ENCODE measurements around the gene FGF21. TPM values are rescaled to one million over a fixed set of nuclear protein-coding genes. Genes with fewer than 3 reads are reported as not detected.

The FGF21 gene
- total RNA-seq, 4 donors from 2014 or later, result not detected

DNA sequence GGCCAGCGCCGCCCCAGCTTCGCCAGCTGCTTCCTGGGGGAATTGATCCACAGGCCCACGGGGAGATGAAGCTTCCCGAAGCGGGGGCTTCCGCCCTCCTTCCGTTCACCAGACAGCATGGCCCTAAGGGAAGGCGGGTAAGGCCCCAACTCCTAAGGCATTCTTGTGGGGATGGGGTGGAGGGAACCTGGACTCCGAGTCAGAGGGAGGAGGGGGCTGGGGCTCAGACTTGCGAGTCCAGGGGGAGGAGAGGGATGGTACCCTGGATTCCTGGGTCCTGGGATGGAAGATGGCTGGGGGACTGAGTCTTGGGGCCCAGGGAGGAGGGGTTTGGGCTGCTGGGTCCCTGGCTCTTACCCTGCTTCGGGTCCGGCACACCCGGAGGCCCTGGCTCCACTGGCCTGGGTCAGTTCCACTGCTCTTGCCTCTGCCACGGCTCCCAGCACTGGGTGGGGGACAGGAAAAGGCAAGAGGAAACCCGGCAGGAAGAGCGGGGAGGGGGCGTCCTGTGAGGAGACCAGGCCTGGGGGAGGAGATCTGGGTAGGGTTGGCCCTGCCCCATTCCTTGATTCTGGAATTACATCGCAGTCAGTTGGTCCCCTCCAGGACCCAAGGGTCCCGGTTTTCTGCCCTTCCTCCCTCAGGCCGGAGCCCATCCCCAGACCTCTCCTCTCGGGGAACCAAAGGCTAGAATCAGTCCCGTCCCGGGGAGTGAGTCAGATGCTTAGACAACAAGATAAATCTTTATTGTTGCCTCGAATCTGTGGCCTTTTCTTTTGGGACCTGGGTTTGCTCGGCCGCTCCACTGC lies 15.0 kb upstream of the FGF21 start, which contains the start of gene RASIP1:
Gene RASIP1, minus strand, starts transcription at position 447 of the 809 bp plus-strand sequence. Its CDS starts 328 bp downstream, at position 119.
- DNase-seq (ENCODE audit: low spot score), result no peak
- TF ChIP-seq, protein P1, sequence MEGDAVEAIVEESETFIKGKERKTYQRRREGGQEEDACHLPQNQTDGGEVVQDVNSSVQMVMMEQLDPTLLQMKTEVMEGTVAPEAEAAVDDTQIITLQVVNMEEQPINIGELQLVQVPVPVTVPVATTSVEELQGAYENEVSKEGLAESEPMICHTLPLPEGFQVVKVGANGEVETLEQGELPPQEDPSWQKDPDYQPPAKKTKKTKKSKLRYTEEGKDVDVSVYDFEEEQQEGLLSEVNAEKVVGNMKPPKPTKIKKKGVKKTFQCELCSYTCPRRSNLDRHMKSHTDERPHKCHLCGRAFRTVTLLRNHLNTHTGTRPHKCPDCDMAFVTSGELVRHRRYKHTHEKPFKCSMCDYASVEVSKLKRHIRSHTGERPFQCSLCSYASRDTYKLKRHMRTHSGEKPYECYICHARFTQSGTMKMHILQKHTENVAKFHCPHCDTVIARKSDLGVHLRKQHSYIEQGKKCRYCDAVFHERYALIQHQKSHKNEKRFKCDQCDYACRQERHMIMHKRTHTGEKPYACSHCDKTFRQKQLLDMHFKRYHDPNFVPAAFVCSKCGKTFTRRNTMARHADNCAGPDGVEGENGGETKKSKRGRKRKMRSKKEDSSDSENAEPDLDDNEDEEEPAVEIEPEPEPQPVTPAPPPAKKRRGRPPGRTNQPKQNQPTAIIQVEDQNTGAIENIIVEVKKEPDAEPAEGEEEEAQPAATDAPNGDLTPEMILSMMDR (IDR thresholded peaks at IDR 0.05), result no peak
- no peak for ATAC-seq (ENCODE audit: low FRiP score)

DNA sequence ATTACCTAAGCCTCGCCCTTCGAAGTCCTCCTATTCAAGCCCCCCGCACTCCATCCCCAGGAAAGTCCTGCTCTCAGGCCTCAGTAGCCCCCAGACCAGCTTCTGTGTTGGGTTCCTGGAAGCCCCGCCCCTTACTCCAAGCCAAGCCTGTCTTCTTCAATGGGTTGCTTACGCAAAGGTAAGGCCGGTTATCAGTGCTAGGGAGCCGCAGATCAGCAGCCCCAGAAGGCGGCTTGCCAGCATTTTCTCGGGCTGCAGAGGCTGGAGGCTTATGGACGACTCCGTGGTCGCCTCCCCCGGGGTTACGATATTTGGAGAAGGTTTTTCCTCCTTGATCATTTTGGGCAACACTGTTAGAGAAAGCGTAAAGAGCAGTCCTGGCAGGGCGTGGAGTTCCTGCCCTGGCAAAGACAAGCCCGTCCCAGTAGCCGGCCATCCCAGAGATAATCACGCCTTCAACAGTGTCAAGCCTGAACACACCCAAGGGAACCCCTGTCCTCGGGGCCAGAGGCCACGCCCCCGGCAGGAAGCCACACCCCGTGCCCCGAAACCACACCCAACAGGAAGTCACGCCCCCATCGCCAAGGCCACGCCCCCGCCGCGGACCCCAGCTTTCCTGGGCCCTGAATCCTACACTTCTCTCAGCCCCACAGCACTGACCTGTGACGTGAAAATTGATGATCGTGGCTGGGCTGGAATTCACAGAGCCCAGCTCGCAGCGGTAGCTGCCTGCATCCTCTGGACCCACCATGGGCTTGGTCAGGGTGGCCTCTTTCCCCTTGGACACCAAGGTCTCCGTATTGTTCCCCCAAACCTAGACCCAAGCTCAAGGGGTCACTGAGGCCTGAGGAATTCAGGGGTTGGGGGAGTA lies 14.0 kb upstream of the FGF21 start:
- DNase-seq (ENCODE audit: low spot score), result no peak
- TF ChIP-seq, protein P1 (IDR thresholded peaks at IDR 0.05), result no peak
- ATAC-seq (ENCODE audit: low FRiP score), result peak; percentile 34

DNA sequence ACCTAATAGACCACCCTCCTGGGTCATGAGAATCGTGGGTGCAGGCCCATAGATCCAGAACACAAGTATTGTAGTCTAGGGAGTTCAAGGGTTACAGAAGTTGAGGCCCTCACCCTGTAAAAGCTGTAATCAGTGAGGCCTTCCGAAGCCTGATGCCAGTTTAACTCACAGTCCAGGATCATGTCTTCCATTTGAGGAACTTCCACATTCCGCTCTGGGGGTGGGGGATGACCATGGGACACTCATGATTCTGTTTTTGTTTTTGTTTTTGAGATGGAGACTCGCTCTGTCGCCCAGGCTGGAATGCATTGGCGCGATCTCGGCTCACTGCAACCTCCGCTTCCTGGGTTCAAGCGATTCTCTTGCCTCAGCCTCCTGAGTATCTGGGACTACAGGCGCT lies 13.2 kb upstream of the FGF21 start:
- DNase-seq (ENCODE audit: low spot score) (no peak), ATAC-seq (ENCODE audit: low FRiP score) (no peak)
- TF ChIP-seq, protein P1 (IDR thresholded peaks at IDR 0.05), result no peak

DNA sequence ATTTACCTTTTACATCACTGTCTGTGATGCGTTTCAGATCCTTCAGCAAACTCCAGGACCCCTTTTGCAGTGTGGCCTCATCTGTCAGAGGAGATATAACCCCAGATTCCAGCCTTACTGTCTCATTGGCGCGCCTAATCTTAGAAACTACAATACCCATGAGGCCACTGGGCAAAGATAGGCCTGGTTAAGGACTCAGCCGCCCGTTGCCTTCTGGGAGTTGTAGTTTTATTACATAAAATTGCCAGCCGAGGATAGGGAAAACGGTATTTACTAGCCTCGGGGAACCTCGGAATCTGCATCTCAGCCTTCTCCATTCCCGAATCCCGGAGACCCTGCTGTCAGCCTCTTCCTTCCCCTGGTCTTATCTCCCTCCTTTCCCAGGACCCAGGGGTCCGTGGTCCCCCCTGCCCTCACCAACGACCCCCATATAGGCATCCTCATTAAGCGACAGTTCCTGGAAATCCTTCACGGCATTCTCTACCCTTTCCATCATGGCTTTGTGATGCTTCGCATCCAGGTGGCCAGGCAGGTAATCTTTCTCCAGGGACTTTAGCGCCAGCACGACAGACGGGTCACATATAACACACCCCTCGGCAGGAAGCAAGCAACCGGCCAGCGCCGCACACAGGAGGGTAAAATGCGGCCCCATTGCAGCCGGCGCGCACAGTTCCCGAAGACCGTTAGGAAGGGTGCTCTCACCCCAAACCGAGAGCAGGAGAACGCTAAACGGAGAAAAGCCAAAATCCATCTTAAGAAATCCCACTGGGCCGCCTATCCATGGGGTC lies 9.9 kb upstream of the FGF21 start:
- ATAC-seq (ENCODE audit: low FRiP score) (no peak), DNase-seq (ENCODE audit: low spot score) (no peak)
- TF ChIP-seq, protein P1 (IDR thresholded peaks at IDR 0.05), result no peak

DNA sequence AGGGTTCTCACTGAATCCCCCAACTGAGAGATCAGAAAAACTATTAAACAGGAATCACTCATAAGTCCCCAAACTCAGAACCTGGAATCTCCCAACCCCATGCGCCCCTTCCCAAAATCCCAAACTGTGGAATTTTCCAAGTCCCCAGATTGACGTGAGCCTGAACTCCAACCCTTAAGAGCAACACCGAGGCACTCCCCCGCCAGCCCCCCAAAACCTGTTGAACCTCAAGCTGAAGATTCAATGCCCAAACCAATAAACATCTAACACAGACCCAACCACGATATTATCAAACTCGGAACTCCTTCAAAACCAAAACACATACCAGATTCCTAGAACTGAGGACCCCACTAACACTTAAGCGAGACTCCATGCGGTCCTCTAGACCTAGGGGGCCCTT lies 9.2 kb upstream of the FGF21 start:
- TF ChIP-seq, protein P1 (IDR thresholded peaks at IDR 0.05), result no peak
- ATAC-seq (ENCODE audit: low FRiP score) (no peak), DNase-seq (ENCODE audit: low spot score) (no peak)

DNA sequence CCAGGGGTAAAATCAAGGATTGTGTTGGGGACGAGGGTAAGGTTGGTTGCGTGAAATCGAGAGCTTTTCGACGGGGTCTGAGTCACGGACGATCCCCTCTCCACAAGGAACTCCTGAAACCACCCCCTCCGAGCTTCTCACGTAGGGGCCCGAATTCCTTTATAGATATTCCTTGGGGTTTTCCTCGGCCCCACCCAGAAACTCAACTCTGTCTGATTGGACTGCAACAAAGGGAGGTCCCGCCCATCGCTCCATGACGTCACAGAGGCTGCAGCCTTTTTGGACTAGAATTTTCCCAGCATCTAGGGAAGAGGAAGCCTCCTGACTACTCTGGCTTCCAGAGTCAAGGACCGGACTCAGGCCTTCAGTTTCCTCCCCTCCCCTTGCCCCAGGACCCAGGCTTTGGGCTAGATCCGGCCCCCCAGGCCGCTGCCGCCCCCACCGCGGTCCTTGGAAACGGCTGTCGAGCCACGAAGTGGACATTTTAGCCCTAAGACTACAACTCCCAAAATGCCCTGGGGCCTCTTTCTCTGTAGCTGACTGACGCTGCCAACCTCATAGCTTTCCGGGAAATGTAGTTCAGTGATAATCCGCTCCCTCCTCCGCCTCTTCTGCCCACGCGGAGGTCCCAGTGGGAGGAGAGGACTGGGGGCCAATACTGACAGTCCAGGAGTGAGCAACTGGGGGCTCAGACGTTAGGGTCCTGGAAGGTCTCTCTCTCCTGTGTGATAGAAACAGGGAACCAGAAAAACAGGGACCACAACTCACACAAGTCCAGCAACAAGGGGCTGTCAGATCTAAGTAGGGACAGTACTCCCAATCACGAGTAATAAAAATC lies 8.4 kb upstream of the FGF21 start, which contains the start of gene IZUMO1:
Gene IZUMO1, minus strand, starts transcription at position 172 of the 838 bp plus-strand sequence. CDS start 1,050 bp downstream, outside the sequence.
- ATAC-seq (ENCODE audit: low FRiP score) (peak; percentile 83), DNase-seq (ENCODE audit: low spot score) (peak; percentile 70)
- TF ChIP-seq, protein P1 (IDR thresholded peaks at IDR 0.05), result no peak
